GM21717 (cell line): ENCODE measurements around the gene BICDL2.
"Not testable (repeated sequence)": the region's sequence is repeated elsewhere in the genome, so short reads cannot be mapped to it uniquely, and the experiment has no call there.

Source experiments
- ATAC-seq: cut with Tn5 transposase; IDR thresholded peaks from one replicate; pipeline ENCODE4 v1.9.1; 2021; ENCODE audit warnings: mild to moderate bottlenecking, moderate library complexity; ENCODE audit not compliant: unreplicated experiment

The BICDL2 gene

GRCh38 chr16:3036726-3037315, at the start of gene BICDL2:
Gene BICDL2, minus strand, starts transcription at chr16:3036944. Its CDS starts 1,448 bp downstream, at chr16:3035496.
- no peak for ATAC-seq

- no peak for ATAC-seq
These were observed 49.3 kb upstream of the BICDL2 start for GRCh38 chr16:3085868-3086595.

GRCh38 chr16:3084969-3085670, 48.4 kb upstream of the BICDL2 start:
- no peak for ATAC-seq

- ATAC-seq = no peak
These were observed 47.7 kb upstream of the BICDL2 start for GRCh38 chr16:3084491-3084890.

- ATAC-seq = not testable (repeated sequence)
These were observed 46.7 kb upstream of the BICDL2 start for GRCh38 chr16:3083408-3083807.

- not testable (repeated sequence) for ATAC-seq
These were observed 45.2 kb upstream of the BICDL2 start for GRCh38 chr16:3081957-3082356.

- no peak for ATAC-seq
These were observed 43.3 kb upstream of the BICDL2 start for GRCh38 chr16:3080024-3080423.

- no peak for ATAC-seq
These were observed 39.8 kb upstream of the BICDL2 start for GRCh38 chr16:3076577-3076976.

GRCh38 chr16:3075946-3076345, 39.2 kb upstream of the BICDL2 start:
- not testable (repeated sequence) for ATAC-seq

- ATAC-seq = no peak
These were observed 38.8 kb upstream of the BICDL2 start for GRCh38 chr16:3075523-3075915.

- ATAC-seq = peak; percentile 67
These were observed 38.2 kb upstream of the BICDL2 start for GRCh38 chr16:3074860-3075522.

GRCh38 chr16:3073448-3073847, 36.7 kb upstream of the BICDL2 start:
- ATAC-seq = no peak

- ATAC-seq = not testable (repeated sequence)
These were observed 36.0 kb upstream of the BICDL2 start for GRCh38 chr16:3072576-3073263.

GRCh38 chr16:3072148-3072547, 35.4 kb upstream of the BICDL2 start:
- ATAC-seq = not testable (repeated sequence)

- ATAC-seq = no peak
These were observed 34.9 kb upstream of the BICDL2 start for GRCh38 chr16:3071655-3072054.

- no peak for ATAC-seq
These were observed 33.9 kb upstream of the BICDL2 start for GRCh38 chr16:3070608-3071111.

- not testable (repeated sequence) for ATAC-seq
These were observed 32.4 kb upstream of the BICDL2 start for GRCh38 chr16:3069146-3069545.

GRCh38 chr16:3068487-3068886, 31.7 kb upstream of the BICDL2 start:
- ATAC-seq = no peak

GRCh38 chr16:3066440-3066748, 29.6 kb upstream of the BICDL2 start:
- ATAC-seq = no peak

GRCh38 chr16:3065742-3066439, 29.1 kb upstream of the BICDL2 start:
- no peak for ATAC-seq
